NCI-H2107 (cell line): ENCODE measurements around the gene UBTD1.
"Not testable (repeated sequence)": the region's sequence is repeated elsewhere in the genome, so short reads cannot be mapped to it uniquely, and the experiment has no call there.

Experiments
- DNase-seq: peaks from one replicate; lab custom pipeline; 2025; lab: John Stamatoyannopoulos, UW

UBTD1 gene

DNA sequence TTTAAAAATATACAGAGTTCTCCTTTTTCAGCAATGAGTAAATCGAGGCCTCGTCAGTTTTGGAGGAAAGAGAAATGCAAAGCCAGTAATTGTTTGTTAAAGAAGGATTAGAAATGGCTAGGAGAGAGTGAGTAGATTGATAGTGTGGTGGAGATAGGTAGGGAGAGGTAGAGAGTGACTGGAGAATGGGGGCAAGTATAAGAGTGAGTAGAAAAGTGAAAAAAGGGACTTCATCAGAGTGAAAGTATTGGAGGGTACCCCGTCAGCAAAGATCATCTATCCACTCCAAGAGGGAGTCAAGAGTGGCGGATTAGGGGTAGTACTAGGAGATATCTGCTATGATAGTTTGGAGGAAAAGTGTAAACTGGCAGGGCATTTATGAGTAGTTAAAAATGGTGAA, 64.6 kb downstream of the UBTD1 start:
- DNase-seq: no peak

GRCh38 chr10:97564776-97565175, 66.1 kb downstream of the UBTD1 start:
- DNase-seq: no peak

GRCh38 chr10:97566336-97566996, 67.7 kb downstream of the UBTD1 start:
- DNase-seq: no peak

DNA sequence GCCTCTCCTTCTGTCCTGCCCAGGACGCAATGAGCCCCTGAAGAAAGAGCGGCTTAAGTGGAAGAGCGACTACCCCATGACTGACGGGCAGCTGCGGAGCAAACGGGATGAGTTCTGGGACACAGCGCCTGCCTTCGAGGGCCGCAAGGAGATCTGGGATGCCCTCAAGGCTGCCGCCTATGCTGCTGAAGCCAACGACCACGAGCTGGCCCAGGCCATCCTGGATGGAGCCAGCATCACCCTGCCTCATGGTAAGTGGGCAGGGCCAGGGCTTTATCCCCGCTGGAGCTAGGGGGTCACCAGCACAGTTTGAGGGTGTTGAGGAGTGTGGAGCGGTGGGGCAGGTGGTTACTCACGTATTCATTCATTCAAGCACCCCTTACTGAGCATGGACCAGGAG, 69.2 kb downstream of the UBTD1 start:
- DNase-seq: no peak

GRCh38 chr10:97570146-97570788, 71.5 kb downstream of the UBTD1 start:
- no peak for DNase-seq

GRCh38 chr10:97570789-97571471, 72.2 kb downstream of the UBTD1 start:
- no peak for DNase-seq

DNA sequence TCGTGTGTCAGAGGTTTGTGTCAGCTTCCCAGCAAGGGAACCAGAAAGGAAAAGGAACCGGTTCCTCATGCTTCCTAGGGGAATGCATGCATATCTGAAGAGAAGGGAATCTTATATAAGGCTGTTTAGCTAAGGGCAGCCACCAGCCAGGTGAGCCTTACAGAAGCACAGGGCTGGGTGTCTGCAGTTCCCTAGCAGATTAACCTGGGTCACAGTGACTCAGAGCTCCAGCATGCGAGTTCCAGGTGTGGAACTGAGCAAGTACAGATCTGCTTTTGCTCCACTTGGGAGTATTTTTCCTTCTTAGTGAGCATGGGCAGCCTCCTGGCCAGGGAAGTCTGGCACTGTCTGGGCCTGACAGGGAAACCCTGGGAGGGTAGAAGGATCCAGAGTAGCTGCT, 72.9 kb downstream of the UBTD1 start:
- no peak for DNase-seq

GRCh38 chr10:97572214-97572989, 73.7 kb downstream of the UBTD1 start, which contains the start of gene ANKRD2:
ANKRD2 (plus strand) TSS chr10:97572779; CDS start chr10:97572789, 10 bp downstream.
- DNase-seq: no peak

- DNase-seq: no peak
Measured at GRCh38 chr10:97573021-97573420, 74.3 kb downstream of the UBTD1 start.

DNA sequence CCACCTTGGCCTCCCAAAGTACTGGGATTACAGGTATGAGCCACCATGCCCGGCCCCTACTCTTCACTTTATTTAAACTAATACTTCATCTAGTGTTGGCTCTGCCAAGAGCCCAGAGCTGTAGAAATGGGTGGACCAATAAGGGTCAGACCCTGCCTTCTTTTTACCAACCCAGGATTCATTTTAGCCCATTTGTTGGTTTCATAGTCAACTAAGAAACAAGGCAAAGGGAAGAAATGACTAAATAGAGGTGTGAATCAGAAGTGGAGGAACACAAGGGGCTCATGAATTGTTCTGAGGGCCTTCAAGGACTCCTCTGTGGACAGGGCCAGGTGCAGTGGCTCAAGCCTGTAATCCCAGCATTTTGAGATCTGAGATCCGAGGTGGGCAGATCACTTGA, 74.9 kb downstream of the UBTD1 start:
- no peak for DNase-seq

- DNase-seq: peak; percentile 52
Measured at GRCh38 chr10:97574374-97575126, 75.8 kb downstream of the UBTD1 start.

DNA sequence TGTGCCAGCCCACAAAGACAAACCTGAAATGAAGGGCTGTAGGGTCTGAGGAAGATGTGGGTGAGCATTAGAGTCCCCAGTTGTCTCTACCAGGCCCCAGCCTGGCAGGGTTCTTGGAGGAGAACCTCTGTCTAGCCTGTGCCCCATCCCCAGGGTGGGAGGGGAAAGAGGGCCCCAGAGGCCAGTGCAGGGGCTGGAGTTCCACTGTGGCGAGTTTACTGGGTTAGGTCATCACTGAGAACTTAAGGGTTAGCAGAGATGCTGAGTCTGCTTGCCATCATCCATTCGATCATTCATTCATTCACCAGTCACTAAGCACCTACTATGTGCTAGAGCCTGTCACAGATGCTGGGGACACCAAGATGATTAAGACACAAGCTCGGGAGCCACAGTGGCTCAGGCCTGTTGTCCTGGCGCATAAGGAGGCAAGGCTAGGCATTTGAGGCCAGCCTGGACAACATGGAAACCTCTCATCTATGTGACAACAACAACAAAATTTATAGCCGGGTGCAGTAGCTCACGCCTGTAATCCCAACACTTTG, 76.5 kb downstream of the UBTD1 start:
- DNase-seq: no peak

- DNase-seq: not testable (repeated sequence)
Measured at GRCh38 chr10:97576487-97576886, 77.8 kb downstream of the UBTD1 start.

DNA sequence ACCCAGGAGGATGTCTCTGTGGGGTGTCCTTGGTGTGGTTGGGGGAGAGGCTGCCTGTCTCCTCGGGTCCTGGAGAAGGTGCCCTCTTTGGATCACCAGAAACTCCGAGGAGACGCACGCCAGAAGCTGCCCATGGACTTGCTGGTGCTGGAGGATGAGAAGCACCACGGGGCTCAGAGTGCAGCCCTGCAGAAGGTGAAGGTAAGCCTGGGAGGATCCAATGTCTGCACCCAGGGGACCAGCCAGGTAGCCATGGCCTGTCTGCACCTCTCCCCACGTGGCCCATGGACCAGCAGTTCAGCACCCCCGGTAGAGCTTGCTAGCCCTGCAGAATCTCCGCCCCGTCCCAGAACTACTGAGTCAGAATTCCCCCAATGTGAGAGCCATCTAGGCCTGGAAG, 79.0 kb downstream of the UBTD1 start:
- no peak for DNase-seq

DNA sequence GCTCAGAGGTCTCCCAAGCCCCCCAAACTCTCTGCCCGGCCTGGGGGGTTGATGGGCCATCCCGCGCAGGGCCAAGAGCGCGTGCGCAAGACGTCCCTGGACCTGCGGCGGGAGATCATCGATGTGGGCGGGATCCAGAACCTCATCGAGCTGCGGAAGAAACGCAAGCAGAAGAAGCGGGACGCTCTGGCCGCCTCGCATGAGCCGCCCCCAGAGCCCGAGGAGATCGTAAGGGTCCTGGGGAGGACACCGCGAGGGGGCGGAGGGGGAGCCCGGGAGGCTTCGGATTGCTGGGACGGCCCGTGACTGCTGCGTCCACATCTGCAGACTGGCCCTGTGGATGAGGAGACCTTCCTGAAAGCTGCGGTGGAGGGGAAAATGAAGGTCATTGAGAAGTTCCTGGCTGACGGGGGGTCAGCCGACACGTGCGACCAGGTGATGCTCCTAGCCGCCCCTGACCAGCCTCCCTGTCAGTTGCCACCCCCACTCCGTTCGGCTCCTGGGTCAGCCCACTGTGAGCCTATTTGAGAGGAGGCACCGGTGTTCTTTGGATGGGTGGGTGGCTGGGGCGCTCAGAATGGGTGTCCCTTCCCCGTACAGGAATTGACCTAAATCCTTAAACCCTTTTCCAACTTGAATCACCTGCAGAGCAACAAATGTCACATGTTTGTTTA, 79.6 kb downstream of the UBTD1 start:
- DNase-seq: no peak

DNA sequence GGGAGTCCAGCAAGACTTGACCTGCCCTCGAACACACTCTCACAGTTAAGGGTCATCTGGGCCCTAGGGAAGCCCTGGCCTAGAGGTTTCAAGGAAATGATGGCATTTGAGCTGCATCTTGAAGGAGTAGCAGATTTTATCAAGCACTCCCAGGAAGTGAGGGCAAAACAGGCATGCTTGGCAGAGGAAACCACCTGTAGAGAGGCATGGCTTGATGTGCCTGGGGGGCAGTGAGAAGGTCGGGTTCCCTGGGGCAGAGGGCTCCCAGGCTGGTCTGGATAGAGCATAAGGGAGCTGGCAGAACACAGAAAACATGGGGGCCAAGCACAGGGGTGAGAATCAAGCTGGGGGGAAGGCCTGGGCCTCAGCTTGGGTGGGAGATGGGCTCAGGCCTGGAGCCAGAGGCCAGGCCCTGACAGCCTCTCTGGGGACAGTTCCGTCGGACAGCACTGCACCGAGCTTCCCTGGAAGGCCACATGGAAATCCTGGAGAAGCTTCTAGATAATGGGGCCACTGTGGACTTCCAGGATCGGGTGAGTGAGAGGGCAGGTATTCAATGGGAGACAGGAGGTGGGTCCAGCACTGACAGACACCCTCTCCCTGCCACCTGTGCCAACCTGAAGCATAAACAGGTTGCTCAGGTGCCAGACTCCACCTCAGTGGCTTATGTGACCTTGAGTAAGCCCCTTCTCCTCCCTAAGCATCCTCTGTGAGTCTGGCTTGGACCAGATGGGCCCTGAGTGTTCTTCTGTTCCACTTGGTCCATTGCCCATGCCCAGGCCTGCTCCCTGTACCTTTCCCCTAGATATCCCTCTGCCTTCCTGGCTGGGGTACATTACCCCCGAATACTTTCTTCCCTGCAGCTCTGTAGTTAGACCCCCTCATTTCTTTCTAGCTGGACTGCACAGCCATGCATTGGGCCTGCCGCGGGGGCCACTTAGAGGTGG, 82.0 kb downstream of the UBTD1 start:
- DNase-seq: no peak

DNA sequence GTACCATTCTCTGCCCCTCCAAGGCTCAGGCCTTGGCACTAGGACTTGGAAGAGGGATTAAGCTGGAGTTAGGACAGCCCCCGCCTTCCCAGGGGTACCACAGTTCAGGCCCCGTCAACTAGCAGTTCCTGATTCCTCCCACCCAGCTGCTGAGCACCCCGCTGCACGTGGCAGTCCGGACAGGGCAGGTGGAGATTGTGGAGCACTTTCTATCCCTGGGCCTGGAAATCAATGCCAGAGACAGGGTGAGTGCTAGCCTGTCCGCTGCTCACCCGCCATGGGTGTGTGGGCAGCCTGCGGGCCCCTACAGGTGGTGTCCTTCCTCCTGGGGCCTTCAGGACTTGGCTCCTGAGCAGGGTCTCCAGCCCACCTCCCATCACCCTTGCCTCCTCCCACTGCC, 83.4 kb downstream of the UBTD1 start:
- DNase-seq: no peak

- DNase-seq: no peak
Measured at GRCh38 chr10:97583476-97583875, 84.8 kb downstream of the UBTD1 start.

DNA sequence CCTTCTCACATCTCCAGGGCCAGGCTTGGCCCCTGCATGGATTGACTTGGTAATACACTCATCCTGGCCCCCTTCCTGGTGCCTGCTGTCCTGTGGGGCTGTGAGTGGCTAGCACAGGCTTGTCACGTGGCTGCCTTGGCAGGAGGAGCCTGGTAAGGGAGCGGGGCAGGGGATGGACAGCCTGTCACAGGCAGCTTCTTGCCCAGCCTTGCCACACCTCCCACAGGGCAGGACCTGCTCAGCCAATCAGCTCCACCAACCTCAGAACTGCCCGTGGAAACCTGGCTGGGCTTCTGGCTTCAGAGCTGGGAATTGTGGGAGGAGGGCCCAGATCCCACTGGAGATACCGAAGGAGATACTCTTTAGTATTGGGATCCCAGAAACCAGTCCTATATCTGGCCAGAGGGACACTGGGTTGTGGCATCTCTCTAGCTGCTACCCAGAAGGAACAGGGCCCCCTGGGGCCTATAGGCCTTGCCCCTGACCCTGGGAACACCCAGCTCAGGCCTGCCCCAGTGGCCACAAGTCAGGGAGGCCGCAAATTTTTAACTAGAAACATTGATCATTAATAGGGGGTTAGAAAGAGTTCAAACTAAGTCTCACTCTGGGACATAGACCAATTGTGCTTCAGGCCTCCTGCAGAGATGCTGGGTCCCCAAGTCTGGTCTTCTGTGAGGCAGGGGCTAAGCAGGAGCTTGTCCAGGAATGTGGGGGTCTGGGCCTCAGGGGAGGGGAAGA, 85.5 kb downstream of the UBTD1 start, which contains the start of gene HOGA1:
Gene HOGA1, plus strand, starts transcription at position 330 of the 738 bp plus-strand sequence. Its CDS starts 315 bp downstream, at position 645.
- DNase-seq: no peak
